Gastrocnemius medialis (tissue), 4 donors: ENCODE data around the gene KRTAP10-4.
"Not testable (repeated sequence)": the region's sequence is repeated elsewhere in the genome, so short reads cannot be mapped to it uniquely, and the experiment has no call there.

ENCODE experiments used
- POLR2A ChIP-seq, 2 donors: fragments of 450-650 bp; IDR thresholded peaks; one replicate each; pipeline ENCODE4 v1.6.1; 2017; ENCODE audit warnings: antibody characterized with exemption in 2 of 2, mild to moderate bottlenecking in 2 of 2, moderate library complexity in 2 of 2
- TF ChIP-seq, protein P1 (sequence below), 5 experiments: fragments of 450-650 bp in 3 of 5; fragments of 200-600 bp in 2 of 5; sonication (generic) in 2 of 5; IDR thresholded peaks in 4 of 5; conservative IDR thresholded peaks in 1 of 5; 1 replicate in 4 of 5; 2 replicates in 1 of 5; pipeline ENCODE4 v1.5.1; 2016 to 2019; ENCODE audit warnings: antibody characterized with exemption in 5 of 5, mild to moderate bottlenecking in 3 of 5, moderate library complexity in 3 of 5

DNA sequence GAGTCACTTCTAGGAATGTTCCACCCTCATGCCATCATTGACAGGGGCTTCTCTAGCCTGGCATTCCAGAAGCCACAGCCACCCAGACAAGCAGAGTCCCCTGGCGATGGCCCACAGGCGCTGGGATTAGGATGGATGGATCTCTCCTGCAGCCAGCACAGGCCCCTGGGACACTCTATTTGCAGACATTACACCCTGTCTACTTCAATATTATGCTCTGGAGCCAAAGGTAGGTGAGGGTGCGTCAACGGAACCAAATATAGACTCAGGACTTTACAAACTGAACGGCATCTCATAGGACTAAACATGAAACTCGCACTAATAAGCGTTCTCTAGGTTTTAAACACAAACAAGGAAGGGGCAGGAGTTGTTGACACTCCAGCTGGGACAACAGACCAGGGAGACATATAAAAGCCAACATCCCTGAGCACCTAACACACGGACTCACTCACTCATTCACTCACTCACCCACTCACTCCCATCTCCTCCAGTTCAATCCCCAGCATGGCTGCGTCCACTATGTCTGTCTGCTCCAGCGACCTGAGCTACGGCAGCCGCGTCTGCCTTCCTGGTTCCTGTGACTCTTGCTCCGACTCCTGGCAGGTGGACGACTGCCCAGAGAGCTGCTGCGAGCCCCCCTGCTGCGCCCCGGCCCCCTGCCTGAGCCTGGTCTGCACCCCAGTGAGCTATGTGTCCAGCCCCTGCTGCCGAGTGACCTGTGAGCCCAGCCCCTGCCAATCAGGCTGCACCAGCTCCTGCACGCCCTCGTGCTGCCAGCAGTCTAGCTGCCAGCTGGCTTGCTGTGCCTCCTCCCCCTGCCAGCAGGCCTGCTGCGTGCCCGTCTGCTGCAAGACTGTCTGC is 26.8 kb downstream of the KRTAP10-4 start, which contains the start of gene KRTAP10-7:
- TF ChIP-seq, protein P1, sequence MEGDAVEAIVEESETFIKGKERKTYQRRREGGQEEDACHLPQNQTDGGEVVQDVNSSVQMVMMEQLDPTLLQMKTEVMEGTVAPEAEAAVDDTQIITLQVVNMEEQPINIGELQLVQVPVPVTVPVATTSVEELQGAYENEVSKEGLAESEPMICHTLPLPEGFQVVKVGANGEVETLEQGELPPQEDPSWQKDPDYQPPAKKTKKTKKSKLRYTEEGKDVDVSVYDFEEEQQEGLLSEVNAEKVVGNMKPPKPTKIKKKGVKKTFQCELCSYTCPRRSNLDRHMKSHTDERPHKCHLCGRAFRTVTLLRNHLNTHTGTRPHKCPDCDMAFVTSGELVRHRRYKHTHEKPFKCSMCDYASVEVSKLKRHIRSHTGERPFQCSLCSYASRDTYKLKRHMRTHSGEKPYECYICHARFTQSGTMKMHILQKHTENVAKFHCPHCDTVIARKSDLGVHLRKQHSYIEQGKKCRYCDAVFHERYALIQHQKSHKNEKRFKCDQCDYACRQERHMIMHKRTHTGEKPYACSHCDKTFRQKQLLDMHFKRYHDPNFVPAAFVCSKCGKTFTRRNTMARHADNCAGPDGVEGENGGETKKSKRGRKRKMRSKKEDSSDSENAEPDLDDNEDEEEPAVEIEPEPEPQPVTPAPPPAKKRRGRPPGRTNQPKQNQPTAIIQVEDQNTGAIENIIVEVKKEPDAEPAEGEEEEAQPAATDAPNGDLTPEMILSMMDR (IDR thresholded peaks at IDR 0.05 in 4 of 5, conservative IDR thresholded peaks at IDR 0.05 in 1 of 5): not testable (repeated sequence)
- TF ChIP-seq POLR2A (IDR thresholded peaks at IDR 0.05): not testable (repeated sequence)
